Effector memory CD4-positive, alpha-beta T cell (primary cell): Measurements from ENCODE around the gene RBMS3.
"Not testable (repeated sequence)": the region's sequence is repeated elsewhere in the genome, so short reads cannot be mapped to it uniquely, and the experiment has no call there.

Experiments
- DNase-seq, 3 donors: peaks; one replicate each; pipeline ENCODE4 v3.0.0-alpha.2; 2020
- H3K27ac ChIP-seq: 2 replicates; pipeline ENCODE4 v1.7.0; 2013; ENCODE audit warnings: mild to moderate bottlenecking, low read length, moderate library complexity; ENCODE audit not compliant: insufficient read depth, poor library complexity, severe bottlenecking
- H3K27me3 ChIP-seq: replicated peaks from 2 replicates; pipeline ENCODE4 v1.7.0; 2013; ENCODE audit warnings: mild to moderate bottlenecking, low read length; ENCODE audit not compliant: insufficient read depth, control insufficient read depth, poor library complexity, severe bottlenecking
- H3K36me3 ChIP-seq: 2 replicates; pipeline ENCODE4 v1.7.0; 2013; ENCODE audit warnings: mild to moderate bottlenecking, low read length, moderate library complexity; ENCODE audit not compliant: control insufficient read depth, insufficient read depth
- H3K4me1 ChIP-seq: 2 replicates; pipeline ENCODE4 v1.7.0; 2013; ENCODE audit warnings: low read length, mild to moderate bottlenecking; ENCODE audit not compliant: control insufficient read depth, insufficient read depth, poor library complexity, severe bottlenecking
- H3K4me3 ChIP-seq: 2 replicates; pipeline ENCODE4 v1.7.0; 2013; ENCODE audit warnings: low read length, low read depth, mild to moderate bottlenecking; ENCODE audit not compliant: insufficient read depth, poor library complexity, severe bottlenecking
- H3K9me3 ChIP-seq: 2 replicates; pipeline ENCODE4 v1.7.0; 2013; ENCODE audit warnings: mild to moderate bottlenecking, low read length, moderate library complexity; ENCODE audit not compliant: control insufficient read depth

Gene RBMS3

GRCh38 chr3:29512641-29513040 is 231.8 kb downstream of the RBMS3 start:
- Histone ChIP-seq H3K4me1 (no peaks in the 10 kb centered on the region), H3K4me3 (no peak overlapping the region), H3K36me3 (no peaks in the 10 kb centered on the region), H3K27ac (no peak overlapping the region), H3K27me3 (no peaks in the 10 kb centered on the region), H3K9me3 (no peaks in the 10 kb centered on the region)
- no peak for DNase-seq

GRCh38 chr3:29513236-29513635 is 232.4 kb downstream of the RBMS3 start:
- Histone ChIP-seq H3K36me3 (no peaks in the 10 kb centered on the region), H3K27ac (no peak overlapping the region), H3K9me3 (no peaks in the 10 kb centered on the region), H3K4me3 (no peak overlapping the region), H3K4me1 (no peaks in the 10 kb centered on the region), H3K27me3 (no peaks in the 10 kb centered on the region)
- DNase-seq, result no peak

- no peak for DNase-seq
- no peak overlapping the region for H3K4me3 ChIP-seq
- no peaks in the 10 kb centered on the region for H3K27me3 ChIP-seq
- H3K36me3 ChIP-seq, result no peaks in the 10 kb centered on the region
- H3K4me1 ChIP-seq, result no peaks in the 10 kb centered on the region
- no peak overlapping the region for H3K27ac ChIP-seq
- no peaks in the 10 kb centered on the region for H3K9me3 ChIP-seq
These were observed 233.3 kb downstream of the RBMS3 start for GRCh38 chr3:29514170-29514569.

DNA sequence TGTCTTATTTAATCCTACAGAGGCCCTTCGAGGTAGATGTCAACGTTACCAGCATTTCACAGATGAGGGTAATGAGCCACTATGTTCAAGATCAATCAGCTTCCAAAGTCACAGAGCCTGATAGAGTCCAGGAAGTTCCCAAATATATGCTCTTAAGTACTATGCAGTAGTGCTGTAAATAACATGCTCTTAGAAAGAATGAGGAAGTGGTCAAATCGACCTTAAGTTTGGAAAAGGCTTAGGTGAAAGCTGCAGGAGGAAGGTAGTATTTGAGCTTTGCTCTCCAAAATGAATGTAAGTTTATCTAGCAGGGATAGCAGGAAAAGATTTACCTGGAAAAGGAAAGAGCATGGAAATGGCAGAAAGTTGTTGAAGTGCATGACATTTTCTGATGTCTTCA is 234.0 kb downstream of the RBMS3 start:
- Histone ChIP-seq H3K36me3 (no peaks in the 10 kb centered on the region), H3K4me3 (no peak overlapping the region), H3K27ac (no peak overlapping the region), H3K9me3 (no peaks in the 10 kb centered on the region), H3K27me3 (no peaks in the 10 kb centered on the region), H3K4me1 (no peaks in the 10 kb centered on the region)
- DNase-seq, result no peak

GRCh38 chr3:29515451-29515850 is 234.6 kb downstream of the RBMS3 start:
- Histone ChIP-seq H3K36me3 (no peaks in the 10 kb centered on the region), H3K27ac (no peak overlapping the region), H3K27me3 (no peaks in the 10 kb centered on the region), H3K4me3 (no peak overlapping the region), H3K9me3 (no peaks in the 10 kb centered on the region), H3K4me1 (no peaks in the 10 kb centered on the region)
- DNase-seq, result no peak

DNA sequence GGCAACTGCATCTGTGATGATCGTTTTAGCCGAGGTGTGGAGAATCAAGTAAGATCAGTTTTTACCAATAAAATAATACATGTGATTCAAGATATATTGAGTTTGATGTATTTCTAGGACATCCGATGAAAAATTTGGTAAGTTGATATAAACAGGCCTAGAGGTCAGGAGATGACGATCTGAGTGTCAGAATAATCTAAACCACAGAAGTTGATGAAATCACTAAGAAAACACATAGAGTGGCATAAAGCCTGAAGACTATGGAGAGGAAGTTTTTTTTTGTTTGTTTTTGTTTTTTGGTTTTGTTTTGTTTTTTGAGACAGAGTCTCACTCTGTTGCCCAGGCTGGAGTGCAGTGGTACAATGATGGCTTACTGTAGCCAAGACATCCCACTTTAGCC is 235.3 kb downstream of the RBMS3 start:
- Histone ChIP-seq H3K4me1 (no peaks in the 10 kb centered on the region), H3K4me3 (no peak overlapping the region), H3K9me3 (no peaks in the 10 kb centered on the region), H3K36me3 (no peaks in the 10 kb centered on the region), H3K27ac (no peak overlapping the region), H3K27me3 (no peaks in the 10 kb centered on the region)
- no peak for DNase-seq

DNA sequence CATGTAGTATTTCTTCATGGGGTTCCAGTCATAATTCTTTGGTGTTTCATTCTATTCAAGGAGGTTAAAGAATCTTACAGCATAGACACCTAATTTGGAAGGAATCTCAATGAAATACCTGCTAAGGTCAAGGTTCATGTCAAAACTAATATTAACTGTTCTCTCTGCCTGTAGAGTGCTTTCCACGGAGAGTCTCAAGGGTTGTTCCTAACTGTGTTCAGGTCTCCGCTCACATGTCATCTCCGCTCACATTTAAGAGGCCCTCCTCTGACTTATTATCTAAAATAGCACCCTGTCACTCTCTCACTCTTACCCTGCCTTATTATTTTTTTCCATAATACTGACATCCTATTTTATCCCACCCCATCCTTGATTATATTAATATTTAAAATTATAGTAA is 239.9 kb downstream of the RBMS3 start:
- no peaks in the 10 kb centered on the region for H3K4me1 ChIP-seq
- no peak overlapping the region for H3K4me3 ChIP-seq
- DNase-seq, result no peak
- H3K27ac ChIP-seq, result no peak overlapping the region
- no peaks in the 10 kb centered on the region for H3K9me3 ChIP-seq
- H3K27me3 ChIP-seq, result no peaks in the 10 kb centered on the region
- no peaks in the 10 kb centered on the region for H3K36me3 ChIP-seq

- Histone ChIP-seq H3K4me3 (no peak overlapping the region), H3K9me3 (no peaks in the 10 kb centered on the region), H3K4me1 (no peaks in the 10 kb centered on the region), H3K36me3 (no peaks in the 10 kb centered on the region), H3K27me3 (no peaks in the 10 kb centered on the region), H3K27ac (no peak overlapping the region)
- no peak for DNase-seq
These were observed 240.4 kb downstream of the RBMS3 start for GRCh38 chr3:29521293-29521692.

DNA sequence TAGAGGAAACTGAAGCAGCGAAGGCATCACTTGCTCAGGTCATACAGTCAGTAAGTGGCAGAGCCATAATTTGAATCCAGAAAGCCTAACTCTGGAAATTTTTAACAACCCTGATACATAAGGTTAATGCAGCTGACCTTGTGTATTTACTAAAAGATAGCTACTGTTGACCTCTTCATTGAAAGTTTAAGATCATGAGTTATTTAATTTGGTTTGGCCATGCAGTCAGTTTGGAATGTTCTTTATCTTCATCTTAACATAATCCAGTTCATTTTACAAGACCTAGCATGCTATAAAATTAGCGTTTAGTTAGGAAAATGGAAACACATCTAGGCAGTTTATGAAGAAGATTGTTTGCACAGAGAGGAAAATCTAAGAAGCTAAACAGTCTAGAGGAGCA is 240.9 kb downstream of the RBMS3 start:
- no peaks in the 10 kb centered on the region for H3K9me3 ChIP-seq
- no peak for DNase-seq
- H3K4me1 ChIP-seq, result no peaks in the 10 kb centered on the region
- H3K36me3 ChIP-seq, result no peaks in the 10 kb centered on the region
- H3K4me3 ChIP-seq, result no peak overlapping the region
- H3K27me3 ChIP-seq, result no peaks in the 10 kb centered on the region
- no peak overlapping the region for H3K27ac ChIP-seq

- not testable (repeated sequence) for H3K4me3 ChIP-seq, H3K27me3 ChIP-seq, H3K36me3 ChIP-seq, DNase-seq, H3K4me1 ChIP-seq, H3K27ac ChIP-seq, H3K9me3 ChIP-seq
These were observed 243.6 kb downstream of the RBMS3 start for GRCh38 chr3:29524433-29524832.
